ENCODE results near the gene RASA4B. TPM values are rescaled to one million over a fixed set of nuclear protein-coding genes. Genes with fewer than 3 reads are reported as not detected.
"Not testable (repeated sequence)": the region's sequence is repeated elsewhere in the genome, so short reads cannot be mapped to it uniquely, and the experiment has no call there.

The RASA4B gene
- total and polyA plus RNA-seq, 2 donors (not counting 3 experiments of a cell fraction or from before 2014, with no cell fraction given): 3.2 to 9.8 TPM

- FAIRE-seq; H3K9me3 ChIP-seq (replicated peaks; ENCODE audit: control insufficient read depth, insufficient read depth, low read length); H2AFZ ChIP-seq (ENCODE audit: low read depth, low read length); H3K4me3 ChIP-seq (replicated peaks in 1 of 3; ENCODE audit: insufficient read depth in 1 of 3, low read depth in 1 of 3, low read length in 3 of 3); H3K4me1 ChIP-seq (ENCODE audit: control insufficient read depth, extremely low read depth, insufficient read depth, low read length); DNase-seq (ENCODE audit: low read depth, low spot score); H3K79me2 ChIP-seq (ENCODE audit: control insufficient read depth, insufficient read depth, low read length); H3K9ac ChIP-seq (replicated peaks; ENCODE audit: extremely low read depth, insufficient read depth, low read length); H3K4me2 ChIP-seq (ENCODE audit: insufficient read depth, low read length); H3K9me1 ChIP-seq (replicated peaks; ENCODE audit: control insufficient read depth, extremely low read depth, insufficient read depth, low read length); CTCF ChIA-PET; H4K20me1 ChIP-seq (replicated peaks; ENCODE audit: control insufficient read depth, extremely low read depth, insufficient read depth, low read length); H3K27me3 ChIP-seq (ENCODE audit: control insufficient read depth in 2 of 2, insufficient read depth in 2 of 2, low read length in 2 of 2); H3K27ac ChIP-seq (ENCODE audit: insufficient read depth, low read depth, low read length); BruUV-seq (replicated peaks); intact Hi-C loops (cut with micrococcal nuclease); POLR2A ChIA-PET; dilution Hi-C loops (cut with MboI; ENCODE audit: extremely low pct_ligation_motif_present, low sequenced_read_pairs); H3K36me3 ChIP-seq (ENCODE audit: control insufficient read depth in 2 of 2, extremely low read depth in 1 of 2, insufficient read depth in 2 of 2, low read length in 2 of 2): not testable (repeated sequence)
These were observed 626 bp downstream of the RASA4B start for GRCh38 chr7:102516951-102517350.

- POLR2A ChIA-PET; H3K9me1 ChIP-seq (replicated peaks; ENCODE audit: control insufficient read depth, extremely low read depth, insufficient read depth, low read length); intact Hi-C loops (cut with micrococcal nuclease); H3K4me1 ChIP-seq (ENCODE audit: control insufficient read depth, extremely low read depth, insufficient read depth, low read length); H3K36me3 ChIP-seq (ENCODE audit: control insufficient read depth in 2 of 2, extremely low read depth in 1 of 2, insufficient read depth in 2 of 2, low read length in 2 of 2); H3K79me2 ChIP-seq (ENCODE audit: control insufficient read depth, insufficient read depth, low read length); H3K4me2 ChIP-seq (ENCODE audit: insufficient read depth, low read length); BruUV-seq (replicated peaks); H3K9ac ChIP-seq (replicated peaks; ENCODE audit: extremely low read depth, insufficient read depth, low read length); H3K9me3 ChIP-seq (replicated peaks; ENCODE audit: control insufficient read depth, insufficient read depth, low read length); H3K4me3 ChIP-seq (replicated peaks in 1 of 3; ENCODE audit: insufficient read depth in 1 of 3, low read depth in 1 of 3, low read length in 3 of 3); H4K20me1 ChIP-seq (replicated peaks; ENCODE audit: control insufficient read depth, extremely low read depth, insufficient read depth, low read length); dilution Hi-C loops (cut with MboI; ENCODE audit: extremely low pct_ligation_motif_present, low sequenced_read_pairs); CTCF ChIA-PET; DNase-seq (ENCODE audit: low read depth, low spot score); H3K27me3 ChIP-seq (ENCODE audit: control insufficient read depth in 2 of 2, insufficient read depth in 2 of 2, low read length in 2 of 2); H3K27ac ChIP-seq (ENCODE audit: insufficient read depth, low read depth, low read length); H2AFZ ChIP-seq (ENCODE audit: low read depth, low read length); FAIRE-seq: not testable (repeated sequence)
These were observed 1.7 kb downstream of the RASA4B start for GRCh38 chr7:102515889-102516288.

GRCh38 chr7:102514881-102515721 lies 2.5 kb downstream of the RASA4B start:
- H2AFZ ChIP-seq (ENCODE audit: low read depth, low read length); H4K20me1 ChIP-seq (replicated peaks; ENCODE audit: control insufficient read depth, extremely low read depth, insufficient read depth, low read length); H3K79me2 ChIP-seq (ENCODE audit: control insufficient read depth, insufficient read depth, low read length); intact Hi-C loops (cut with micrococcal nuclease); H3K4me2 ChIP-seq (ENCODE audit: insufficient read depth, low read length); dilution Hi-C loops (cut with MboI; ENCODE audit: extremely low pct_ligation_motif_present, low sequenced_read_pairs); H3K9ac ChIP-seq (replicated peaks; ENCODE audit: extremely low read depth, insufficient read depth, low read length); POLR2A ChIA-PET; H3K27me3 ChIP-seq (ENCODE audit: control insufficient read depth in 2 of 2, insufficient read depth in 2 of 2, low read length in 2 of 2); H3K4me3 ChIP-seq (replicated peaks in 1 of 3; ENCODE audit: insufficient read depth in 1 of 3, low read depth in 1 of 3, low read length in 3 of 3); DNase-seq (ENCODE audit: low read depth, low spot score); H3K36me3 ChIP-seq (ENCODE audit: control insufficient read depth in 2 of 2, extremely low read depth in 1 of 2, insufficient read depth in 2 of 2, low read length in 2 of 2); BruUV-seq (replicated peaks); H3K4me1 ChIP-seq (ENCODE audit: control insufficient read depth, extremely low read depth, insufficient read depth, low read length); H3K9me1 ChIP-seq (replicated peaks; ENCODE audit: control insufficient read depth, extremely low read depth, insufficient read depth, low read length); H3K27ac ChIP-seq (ENCODE audit: insufficient read depth, low read depth, low read length); CTCF ChIA-PET; H3K9me3 ChIP-seq (replicated peaks; ENCODE audit: control insufficient read depth, insufficient read depth, low read length): not testable (repeated sequence)
- FAIRE-seq: peak; percentile 90

GRCh38 chr7:102512642-102513221 lies 4.8 kb downstream of the RASA4B start:
- H3K4me1 ChIP-seq (ENCODE audit: control insufficient read depth, extremely low read depth, insufficient read depth, low read length); H3K79me2 ChIP-seq (ENCODE audit: control insufficient read depth, insufficient read depth, low read length); H3K27me3 ChIP-seq (ENCODE audit: control insufficient read depth in 2 of 2, insufficient read depth in 2 of 2, low read length in 2 of 2); BruUV-seq (replicated peaks); FAIRE-seq; H3K36me3 ChIP-seq (ENCODE audit: control insufficient read depth in 2 of 2, extremely low read depth in 1 of 2, insufficient read depth in 2 of 2, low read length in 2 of 2); POLR2A ChIA-PET; CTCF ChIA-PET; H3K9me3 ChIP-seq (replicated peaks; ENCODE audit: control insufficient read depth, insufficient read depth, low read length); dilution Hi-C loops (cut with MboI; ENCODE audit: extremely low pct_ligation_motif_present, low sequenced_read_pairs); intact Hi-C loops (cut with micrococcal nuclease); H4K20me1 ChIP-seq (replicated peaks; ENCODE audit: control insufficient read depth, extremely low read depth, insufficient read depth, low read length); H3K9me1 ChIP-seq (replicated peaks; ENCODE audit: control insufficient read depth, extremely low read depth, insufficient read depth, low read length); H3K27ac ChIP-seq (ENCODE audit: insufficient read depth, low read depth, low read length); H3K9ac ChIP-seq (replicated peaks; ENCODE audit: extremely low read depth, insufficient read depth, low read length): not testable (repeated sequence)
- H3K4me3 ChIP-seq (replicated peaks in 1 of 3; ENCODE audit: insufficient read depth in 1 of 3, low read depth in 1 of 3, low read length in 3 of 3): peak overlapping the region in 1 of 3 experiments; percentile 27
- H2AFZ ChIP-seq (ENCODE audit: low read depth, low read length): peak overlapping the region; percentile 51
- H3K4me2 ChIP-seq (ENCODE audit: insufficient read depth, low read length): peak overlapping the region; percentile 11
- peak; percentile 59 for DNase-seq (ENCODE audit: low read depth, low spot score)

Measured in endothelial cell of umbilical vein (primary cell).